ENCODE data around the gene PTOV1. TPM values are rescaled to one million over a fixed set of nuclear protein-coding genes. Genes with fewer than 3 reads are reported as not detected.

PTOV1 gene
- total and polyA plus RNA-seq, 4 donors = 50.0 to 142 (median 118) TPM

GRCh38 chr19:49881672-49882394 is 30.9 kb downstream of the PTOV1 start:
- Histone ChIP-seq H3K27ac (ENCODE audit: low read depth in 1 of 2, low read length in 2 of 2) (no peak overlapping the region), H3K27me3 (ENCODE audit: control insufficient read depth in 1 of 2, insufficient read depth in 2 of 2, low read length in 1 of 2) (no peaks in the 10 kb centered on the region), H3K36me3 (ENCODE audit: control insufficient read depth in 1 of 2, insufficient read depth in 2 of 2, low read length in 1 of 2) (peaks cover 5 to 25% of the 10 kb centered on the region in 2 donors), H3K9me3 (ENCODE audit: control insufficient read depth, low read length) (no peaks in the 10 kb centered on the region), H3K4me1 (ENCODE audit: control insufficient read depth in 1 of 2, insufficient read depth in 2 of 2, low read length in 2 of 2) (no peaks in the 10 kb centered on the region), H3K4me3 (ENCODE audit: low read length in 2 of 2) (no peak overlapping the region)
- DNase-seq (no peak), ATAC-seq (ENCODE audit: low FRiP score) (no peak)
- intact Hi-C loops (cut with DNase I) = loop anchor here in 1 of 2 donors (5.0 kb wide), 1 partner anchor 45 kb away; the partner anchor contains the start of genes ATF5 and NUP62
- 89 to 91% methylated on average over 29 to 31 of the region's 31 CpGs for WGBS, 2 donors

GRCh38 chr19:49882643-49883042 is 31.7 kb downstream of the PTOV1 start:
- H3K36me3 ChIP-seq (ENCODE audit: control insufficient read depth in 1 of 2, insufficient read depth in 2 of 2, low read length in 1 of 2) = peaks cover 5 to 25% of the 10 kb centered on the region in 2 donors

GRCh38 chr19:49883094-49883493 is 32.1 kb downstream of the PTOV1 start:
- Histone ChIP-seq H3K27me3 (ENCODE audit: control insufficient read depth in 1 of 2, insufficient read depth in 2 of 2, low read length in 1 of 2) (no peaks in the 10 kb centered on the region), H3K4me3 (ENCODE audit: low read length in 2 of 2) (no peak overlapping the region), H3K4me1 (ENCODE audit: control insufficient read depth in 1 of 2, insufficient read depth in 2 of 2, low read length in 2 of 2) (no peaks in the 10 kb centered on the region), H3K9me3 (ENCODE audit: control insufficient read depth, low read length) (no peaks in the 10 kb centered on the region), H3K27ac (ENCODE audit: low read depth in 1 of 2, low read length in 2 of 2) (no peak overlapping the region), H3K36me3 (ENCODE audit: control insufficient read depth in 1 of 2, insufficient read depth in 2 of 2, low read length in 1 of 2) (peaks cover 5 to 25% of the 10 kb centered on the region in 2 donors)
- ATAC-seq (ENCODE audit: low FRiP score) (no peak), DNase-seq (no peak)
- intact Hi-C loops (cut with DNase I) = loop anchor here in 1 of 2 donors (5.0 kb wide), 1 partner anchor 44 kb away; the partner anchor contains the start of genes ATF5 and NUP62
- WGBS, 2 donors = 97 to 98% methylated on average over 5 of the region's 5 CpGs

More at GRCh38 chr19:49882643-49883042, 31.7 kb downstream of the PTOV1 start:
- intact Hi-C loops (cut with DNase I) = loop anchor here in 1 of 2 donors (5.0 kb wide), 1 partner anchor 45 kb away; the partner anchor contains the start of genes ATF5 and NUP62
- DNase-seq (no peak), ATAC-seq (ENCODE audit: low FRiP score) (no peak)
- Histone ChIP-seq H3K4me1 (ENCODE audit: control insufficient read depth in 1 of 2, insufficient read depth in 2 of 2, low read length in 2 of 2) (no peaks in the 10 kb centered on the region), H3K27ac (ENCODE audit: low read depth in 1 of 2, low read length in 2 of 2) (no peak overlapping the region), H3K9me3 (ENCODE audit: control insufficient read depth, low read length) (no peaks in the 10 kb centered on the region), H3K27me3 (ENCODE audit: control insufficient read depth in 1 of 2, insufficient read depth in 2 of 2, low read length in 1 of 2) (no peaks in the 10 kb centered on the region), H3K4me3 (ENCODE audit: low read length in 2 of 2) (no peak overlapping the region)
- WGBS, 2 donors = 97 to 98% methylated on average over 14 of the region's 14 CpGs

GRCh38 chr19:49884109-49884508 is 33.1 kb downstream of the PTOV1 start:
- Histone ChIP-seq H3K27ac (ENCODE audit: low read depth in 1 of 2, low read length in 2 of 2) (no peak overlapping the region), H3K36me3 (ENCODE audit: control insufficient read depth in 1 of 2, insufficient read depth in 2 of 2, low read length in 1 of 2) (peaks cover 5 to 25% of the 10 kb centered on the region in 2 donors), H3K4me3 (ENCODE audit: low read length in 2 of 2) (no peak overlapping the region), H3K9me3 (ENCODE audit: control insufficient read depth, low read length) (no peaks in the 10 kb centered on the region), H3K27me3 (ENCODE audit: control insufficient read depth in 1 of 2, insufficient read depth in 2 of 2, low read length in 1 of 2) (no peaks in the 10 kb centered on the region), H3K4me1 (ENCODE audit: control insufficient read depth in 1 of 2, insufficient read depth in 2 of 2, low read length in 2 of 2) (no peaks in the 10 kb centered on the region)
- intact Hi-C loops (cut with DNase I) = loop anchor here in 1 of 2 donors (5.0 kb wide), 1 partner anchor 43 kb away; the partner anchor contains the start of genes ATF5 and NUP62
- ATAC-seq (ENCODE audit: low FRiP score) (no peak), DNase-seq (no peak)
- WGBS, 2 donors = 95 to 96% methylated on average over 18 of the region's 18 CpGs

GRCh38 chr19:49884760-49885159 is 33.8 kb downstream of the PTOV1 start:
- no peaks in the 10 kb centered on the region for H3K27me3 ChIP-seq (ENCODE audit: control insufficient read depth in 1 of 2, insufficient read depth in 2 of 2, low read length in 1 of 2)
- WGBS, 2 donors = 91 to 96% methylated on average over 3 of the region's 3 CpGs
- intact Hi-C loops (cut with DNase I) = loop anchor here in 1 of 2 donors (5.0 kb wide), 1 partner anchor 43 kb away; the partner anchor contains the start of genes ATF5 and NUP62
- DNase-seq (no peak), ATAC-seq (ENCODE audit: low FRiP score) (no peak)
- H3K36me3 ChIP-seq (ENCODE audit: control insufficient read depth in 1 of 2, insufficient read depth in 2 of 2, low read length in 1 of 2) = peaks cover 5 to 25% of the 10 kb centered on the region in 2 donors
- H3K27ac ChIP-seq (ENCODE audit: low read depth in 1 of 2, low read length in 2 of 2) = no peak overlapping the region
- H3K9me3 ChIP-seq (ENCODE audit: control insufficient read depth, low read length) = no peaks in the 10 kb centered on the region
- H3K4me3 ChIP-seq (ENCODE audit: low read length in 2 of 2) = no peak overlapping the region
- no peaks in the 10 kb centered on the region for H3K4me1 ChIP-seq (ENCODE audit: control insufficient read depth in 1 of 2, insufficient read depth in 2 of 2, low read length in 2 of 2)

- Histone ChIP-seq H3K4me3 (ENCODE audit: low read length in 2 of 2) (no peak overlapping the region), H3K4me1 (ENCODE audit: control insufficient read depth in 1 of 2, insufficient read depth in 2 of 2, low read length in 2 of 2) (no peaks in the 10 kb centered on the region), H3K27me3 (ENCODE audit: control insufficient read depth in 1 of 2, insufficient read depth in 2 of 2, low read length in 1 of 2) (no peaks in the 10 kb centered on the region), H3K27ac (ENCODE audit: low read depth in 1 of 2, low read length in 2 of 2) (no peak overlapping the region), H3K36me3 (ENCODE audit: control insufficient read depth in 1 of 2, insufficient read depth in 2 of 2, low read length in 1 of 2) (peaks cover 3 to 14% of the 10 kb centered on the region in 2 donors), H3K9me3 (ENCODE audit: control insufficient read depth, low read length) (no peaks in the 10 kb centered on the region)
- WGBS, 2 donors = 80 to 83% methylated on average over 21 to 23 of the region's 23 CpGs
- intact Hi-C loops (cut with DNase I) = no loop called here
- ATAC-seq (ENCODE audit: low FRiP score) = no peak
- no peak for DNase-seq
Observed at GRCh38 chr19:49887037-49887664, 36.2 kb downstream of the PTOV1 start.

- WGBS, 2 donors = 75 to 86% methylated on average over 50 to 54 of the region's 54 CpGs
- no peak for ATAC-seq (ENCODE audit: low FRiP score)
- Histone ChIP-seq H3K4me3 (ENCODE audit: low read length in 2 of 2) (no peak overlapping the region), H3K27ac (ENCODE audit: low read depth in 1 of 2, low read length in 2 of 2) (no peak overlapping the region), H3K4me1 (ENCODE audit: control insufficient read depth in 1 of 2, insufficient read depth in 2 of 2, low read length in 2 of 2) (no peaks in the 10 kb centered on the region), H3K36me3 (ENCODE audit: control insufficient read depth in 1 of 2, insufficient read depth in 2 of 2, low read length in 1 of 2) (peaks cover 3 to 11% of the 10 kb centered on the region in 2 donors), H3K27me3 (ENCODE audit: control insufficient read depth in 1 of 2, insufficient read depth in 2 of 2, low read length in 1 of 2) (no peaks in the 10 kb centered on the region), H3K9me3 (ENCODE audit: control insufficient read depth, low read length) (no peaks in the 10 kb centered on the region)
- intact Hi-C loops (cut with DNase I) = no loop called here
- no peak for DNase-seq
Observed at GRCh38 chr19:49887665-49888509, 36.9 kb downstream of the PTOV1 start.

GRCh38 chr19:49888510-49888824 is 37.5 kb downstream of the PTOV1 start:
- no peak overlapping the region for H3K27ac ChIP-seq (ENCODE audit: low read depth in 1 of 2, low read length in 2 of 2)
- no peak overlapping the region for H3K4me3 ChIP-seq (ENCODE audit: low read length in 2 of 2)
- peaks cover 3 to 7% of the 10 kb centered on the region in 2 donors for H3K36me3 ChIP-seq (ENCODE audit: control insufficient read depth in 1 of 2, insufficient read depth in 2 of 2, low read length in 1 of 2)
- DNase-seq = no peak
- WGBS, 2 donors = 88 to 90% methylated on average over 11 to 18 of the region's 18 CpGs
- ATAC-seq (ENCODE audit: low FRiP score) = no peak
- H3K27me3 ChIP-seq (ENCODE audit: control insufficient read depth in 1 of 2, insufficient read depth in 2 of 2, low read length in 1 of 2) = no peaks in the 10 kb centered on the region
- H3K4me1 ChIP-seq (ENCODE audit: control insufficient read depth in 1 of 2, insufficient read depth in 2 of 2, low read length in 2 of 2) = no peaks in the 10 kb centered on the region
- H3K9me3 ChIP-seq (ENCODE audit: control insufficient read depth, low read length) = no peaks in the 10 kb centered on the region
- intact Hi-C loops (cut with DNase I) = no loop called here
